HCT116 (cell line): ENCODE results near the gene PIM3. TPM values are rescaled to one million over a fixed set of nuclear protein-coding genes. Genes with fewer than 3 reads are reported as not detected.

Source experiments
- CTCF ChIP-seq, 3 experiments: fragments of 200-600 bp in 1 of 3; sonication (generic) in 1 of 3; IDR thresholded peaks in 2 of 3; conservative IDR thresholded peaks in 1 of 3; 2 replicates each; pipeline ENCODE4 v1.5.1; 2012 to 2017; ENCODE audit warnings: low read depth in 2 of 3, low read length in 2 of 3, antibody characterized with exemption in 1 of 3, borderline replicate concordance in 1 of 3, control low read depth in 1 of 3, mild to moderate bottlenecking in 1 of 3, mixed read lengths in 1 of 3, mixed run types in 1 of 3, moderate library complexity in 1 of 3; ENCODE audit not compliant: insufficient read depth in 1 of 3
- RAD21 ChIP-seq: IDR thresholded peaks from 2 replicates; pipeline ENCODE4 v1.6.1; 2012; ENCODE audit warnings: low read depth, mild to moderate bottlenecking
- TCF7L2 ChIP-seq: IDR thresholded peaks from 2 replicates; pipeline ENCODE4 v1.7.0; 2011; ENCODE audit warnings: borderline replicate concordance, inconsistent platforms; ENCODE audit not compliant: insufficient read depth, insufficient read length; ENCODE audit errors: extremely low read depth
- YY1 ChIP-seq: IDR thresholded peaks from 2 replicates; pipeline ENCODE4 v1.6.1; 2011; ENCODE audit warnings: low read length, low read depth, moderate library complexity, mild to moderate bottlenecking; ENCODE audit not compliant: insufficient replicate concordance; ENCODE audit errors: extremely low read depth
- ZBTB33 ChIP-seq: IDR thresholded peaks from 2 replicates; pipeline ENCODE4 v1.6.1; 2011; ENCODE audit warnings: mild to moderate bottlenecking, low read length, moderate library complexity; ENCODE audit not compliant: insufficient replicate concordance; ENCODE audit errors: extremely low read depth
- total RNA-seq: library from RNA; stranded (reverse); gene quantifications from one replicate; pipeline ENCODE4 v1.2.1, GENCODE V29; 2021; ENCODE audit not compliant: unreplicated experiment
- TF ChIP-seq, protein P1 (sequence below): IDR thresholded peaks from 2 replicates; pipeline ENCODE4 v1.6.1; 2012

The PIM3 gene
- total RNA-seq, 1 experiment from 2014 or later, result 116 TPM

GRCh38 chr22:49972163-49973017 is 11.8 kb downstream of the PIM3 start (continued):
- no peak for TF ChIP-seq ZBTB33
- no peak for TF ChIP-seq TCF7L2
- TF ChIP-seq, protein P1, sequence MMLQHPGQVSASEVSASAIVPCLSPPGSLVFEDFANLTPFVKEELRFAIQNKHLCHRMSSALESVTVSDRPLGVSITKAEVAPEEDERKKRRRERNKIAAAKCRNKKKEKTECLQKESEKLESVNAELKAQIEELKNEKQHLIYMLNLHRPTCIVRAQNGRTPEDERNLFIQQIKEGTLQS, result no peak
- TF ChIP-seq YY1, result no peak
- TF ChIP-seq CTCF (IDR thresholded peaks at IDR 0.05 in 2 of 3, conservative IDR thresholded peaks at IDR 0.05 in 1 of 3; ENCODE audit: borderline replicate concordance in 1 of 3, insufficient read depth in 1 of 3, low read depth in 2 of 3, low read length in 2 of 3), result no peak
- no peak for TF ChIP-seq RAD21
- TF ChIP-seq, all 23 proteins: peak for 0
